HL-60/S4 treated with phorbol 12-myristate 13-acetate at 8.2 ng/mL for 4 days and 3 days (cell line): Measurements from ENCODE around the gene TKTL1.
"Not testable (repeated sequence)": the region's sequence is repeated elsewhere in the genome, so short reads cannot be mapped to it uniquely, and the experiment has no call there.

Experiments used
- in situ Hi-C: fragments of 300-500 bp; cut with MboI; formaldehyde crosslinking; loops from 2 replicates; pipeline ENCODE4 v1.15.0; 2022; ENCODE audit warnings: low sequenced_read_pairs

The TKTL1 gene

GRCh38 chrX:154341399-154342298 is 46.1 kb downstream of the TKTL1 start:
- in situ Hi-C loops = not testable (repeated sequence)

GRCh38 chrX:154343063-154343462 is 47.5 kb downstream of the TKTL1 start:
- in situ Hi-C loops = not testable (repeated sequence)

- in situ Hi-C loops = not testable (repeated sequence)
These were observed 48.0 kb downstream of the TKTL1 start for GRCh38 chrX:154343620-154344019.

DNA sequence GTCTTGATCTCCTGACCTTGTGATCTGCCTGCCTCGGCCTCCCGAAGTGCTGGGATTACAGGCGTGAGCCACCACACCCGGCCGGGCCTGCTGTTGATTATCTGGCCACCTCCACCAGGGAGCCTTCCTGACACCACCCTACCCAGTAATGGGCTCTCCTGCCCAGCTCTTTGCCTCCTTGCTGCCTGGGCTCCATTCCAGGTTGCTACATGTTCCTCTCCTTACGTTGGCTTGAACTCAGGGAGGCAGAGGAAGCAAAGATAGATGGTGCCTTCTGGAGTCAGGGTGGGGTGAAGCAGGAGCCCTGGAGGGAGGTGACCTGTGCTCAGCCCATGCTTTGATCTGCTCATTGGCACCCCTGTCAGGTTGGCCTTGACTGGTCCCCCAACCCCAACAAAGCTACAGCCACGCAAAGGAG is 52.5 kb downstream of the TKTL1 start:
- in situ Hi-C loops = no loop called here

DNA sequence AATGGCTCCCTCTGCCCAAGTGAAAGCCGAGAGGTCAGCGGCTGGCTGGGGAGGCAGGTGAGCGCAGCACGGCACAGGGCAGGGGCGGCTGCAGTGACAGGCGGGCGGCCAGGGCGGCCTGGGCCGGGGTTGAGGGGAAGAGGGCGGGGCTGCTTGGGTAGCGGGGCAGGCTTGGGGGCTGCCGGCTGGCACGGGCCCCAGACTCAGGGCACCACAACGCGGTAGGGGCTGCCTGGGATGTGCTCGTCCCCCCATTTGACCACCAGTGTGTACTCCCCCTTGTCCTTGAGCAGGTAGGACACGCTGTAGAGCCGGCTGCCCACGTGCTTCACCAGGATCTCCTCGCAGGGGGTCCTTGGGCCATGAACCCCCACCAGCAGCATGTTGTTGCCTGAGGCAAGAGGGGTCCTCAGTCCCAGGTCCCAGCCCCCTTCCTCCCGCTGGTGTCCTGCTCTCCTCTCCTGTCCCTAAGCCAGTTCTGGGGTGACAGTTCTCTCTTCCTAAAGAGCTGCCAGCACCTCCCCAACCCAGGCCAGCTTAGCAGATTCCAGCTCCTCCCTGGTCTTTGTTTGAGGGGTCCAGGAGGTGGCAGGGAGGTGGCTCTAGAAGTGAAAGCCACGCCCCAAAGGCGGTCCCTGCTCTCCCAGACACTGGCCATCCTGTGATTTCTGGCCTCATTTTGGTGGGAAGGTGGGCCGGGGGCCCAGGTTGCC is 53.2 kb downstream of the TKTL1 start:
- in situ Hi-C loops = no loop called here

- in situ Hi-C loops = no loop called here
These were observed 53.9 kb downstream of the TKTL1 start for GRCh38 chrX:154349359-154349935.

DNA sequence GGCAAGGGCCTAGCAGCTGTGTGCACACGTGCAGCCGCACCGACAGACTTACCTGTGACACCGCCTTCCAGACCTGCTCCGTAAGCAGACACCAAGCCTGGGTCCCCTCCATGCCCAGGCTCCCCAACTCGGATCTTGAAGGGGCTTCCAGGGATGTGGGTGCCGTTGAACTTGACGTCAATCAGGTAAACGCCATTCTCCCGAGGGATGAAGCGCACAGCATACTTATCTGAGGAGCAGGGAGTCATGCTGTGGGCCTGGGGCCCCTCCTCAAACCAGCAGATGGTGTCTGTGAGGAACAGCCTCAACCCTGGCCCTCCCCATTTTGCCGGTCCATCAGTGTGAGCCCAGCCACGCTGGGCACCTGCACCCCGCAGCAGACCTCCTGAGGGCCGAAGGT is 54.4 kb downstream of the TKTL1 start:
- in situ Hi-C loops = no loop called here

DNA sequence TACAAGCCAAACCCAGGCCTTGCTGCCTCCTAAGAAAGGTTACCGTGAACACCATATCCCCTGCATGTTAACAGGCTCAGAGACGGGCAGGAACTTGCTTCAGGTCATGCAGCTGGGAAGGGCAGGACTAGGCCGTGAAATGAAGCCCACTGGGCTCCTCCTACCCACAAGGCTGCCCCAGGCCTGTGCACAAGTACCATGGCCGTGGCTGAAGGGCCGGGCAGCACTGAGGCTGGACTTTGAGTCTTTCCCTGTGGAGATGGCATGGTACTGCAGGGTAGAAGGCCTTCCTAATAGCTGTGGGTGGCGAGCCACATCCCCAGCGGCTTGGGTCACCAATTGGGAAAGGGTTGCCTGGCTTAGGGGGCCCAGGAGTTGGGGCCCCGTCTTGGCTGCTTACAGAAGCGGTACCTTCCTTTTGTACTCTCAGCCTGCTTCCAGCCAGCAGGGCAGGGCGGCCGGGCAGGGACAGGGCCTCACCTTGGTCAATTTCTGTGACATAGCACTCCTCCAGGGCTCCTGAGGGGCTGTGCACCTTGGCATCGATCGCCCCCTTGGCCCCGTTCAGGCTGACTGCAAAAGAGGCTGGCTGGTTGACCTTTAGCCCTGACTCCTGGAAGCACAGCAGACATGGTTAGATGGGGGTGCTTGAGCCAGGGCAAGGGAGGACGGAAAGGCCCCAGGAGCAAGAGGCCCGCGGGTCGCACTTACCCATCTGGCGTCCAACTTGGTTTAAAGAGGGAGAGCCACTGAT is 55.0 kb downstream of the TKTL1 start:
- in situ Hi-C loops = no loop called here

DNA sequence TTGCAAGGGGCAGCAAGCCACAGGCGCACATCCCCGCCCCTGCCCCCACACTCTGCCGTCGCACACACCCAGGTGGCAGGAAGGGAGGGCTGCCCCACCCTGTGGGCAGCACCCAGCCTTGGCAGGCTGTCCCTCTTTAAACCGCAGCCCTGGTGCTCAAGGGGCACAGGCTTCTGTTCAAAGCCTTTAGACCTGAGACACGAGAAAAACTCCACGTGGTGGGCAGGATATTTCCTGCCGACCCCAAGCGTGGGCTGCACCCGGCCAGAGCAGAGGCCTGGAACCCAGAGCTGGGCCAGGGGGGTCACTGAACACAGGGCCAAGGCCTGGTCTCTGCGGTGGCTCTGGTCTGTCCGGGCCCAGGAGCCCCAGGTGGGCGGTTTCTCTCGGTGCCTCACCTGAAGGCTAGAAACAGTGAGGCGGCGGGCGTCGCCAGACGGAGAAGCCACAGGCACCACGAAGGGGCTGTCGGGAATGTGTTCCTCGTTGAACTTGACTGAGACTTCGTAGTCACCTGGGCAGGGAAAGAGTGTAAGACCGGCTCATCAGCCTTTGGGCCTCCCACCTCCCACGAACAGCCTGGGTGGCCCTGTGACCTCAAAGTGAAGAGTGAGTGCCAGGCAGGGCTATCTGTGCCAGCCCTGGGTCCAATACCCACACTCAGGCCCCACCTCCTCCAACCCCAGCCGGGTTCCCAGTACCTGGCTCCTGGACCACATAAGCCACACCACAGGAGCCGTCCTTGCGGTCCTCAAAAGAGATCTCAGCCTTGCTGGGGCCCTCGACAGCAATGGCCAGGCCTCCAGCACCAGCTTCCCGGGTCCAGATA is 55.8 kb downstream of the TKTL1 start:
- in situ Hi-C loops = no loop called here

- in situ Hi-C loops = no loop called here
These were observed 56.4 kb downstream of the TKTL1 start for GRCh38 chrX:154352012-154352401.

GRCh38 chrX:154352466-154352865 is 56.9 kb downstream of the TKTL1 start:
- in situ Hi-C loops = no loop called here

DNA sequence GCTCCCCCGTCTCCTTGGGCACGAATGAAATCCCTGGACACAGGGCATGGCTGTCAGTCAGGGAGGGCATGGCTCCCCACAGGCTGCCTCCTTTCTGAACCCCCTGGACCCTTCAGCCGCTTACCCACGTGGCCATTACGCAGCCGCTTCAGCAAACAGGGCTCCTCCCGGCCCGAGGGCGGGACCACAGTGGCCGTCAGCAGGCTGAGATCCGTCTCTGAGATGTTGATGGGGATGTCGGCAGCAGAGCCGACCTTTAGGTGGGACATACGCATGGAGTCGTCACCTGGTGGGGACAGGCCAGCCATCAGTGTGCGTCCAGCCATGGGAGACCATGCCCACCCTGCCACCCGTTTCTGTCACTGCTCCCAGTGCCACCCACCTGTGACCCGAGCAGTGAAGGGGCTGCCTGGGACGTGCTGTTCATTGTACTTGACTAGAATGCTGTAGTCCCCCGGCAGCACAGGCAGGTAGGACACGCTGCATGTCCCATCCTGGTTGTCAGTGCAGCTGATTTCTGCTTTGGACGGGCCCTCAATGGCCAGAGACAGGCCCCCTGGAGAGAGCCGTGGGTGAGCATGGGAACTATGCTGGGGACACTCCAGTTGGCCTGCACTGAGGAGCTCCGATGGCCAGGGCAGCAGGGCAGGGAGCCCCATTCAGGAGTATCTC is 57.7 kb downstream of the TKTL1 start:
- in situ Hi-C loops = no loop called here

GRCh38 chrX:154354013-154354412 is 58.4 kb downstream of the TKTL1 start:
- in situ Hi-C loops = no loop called here

GRCh38 chrX:154354516-154354915 is 58.9 kb downstream of the TKTL1 start:
- in situ Hi-C loops = no loop called here

DNA sequence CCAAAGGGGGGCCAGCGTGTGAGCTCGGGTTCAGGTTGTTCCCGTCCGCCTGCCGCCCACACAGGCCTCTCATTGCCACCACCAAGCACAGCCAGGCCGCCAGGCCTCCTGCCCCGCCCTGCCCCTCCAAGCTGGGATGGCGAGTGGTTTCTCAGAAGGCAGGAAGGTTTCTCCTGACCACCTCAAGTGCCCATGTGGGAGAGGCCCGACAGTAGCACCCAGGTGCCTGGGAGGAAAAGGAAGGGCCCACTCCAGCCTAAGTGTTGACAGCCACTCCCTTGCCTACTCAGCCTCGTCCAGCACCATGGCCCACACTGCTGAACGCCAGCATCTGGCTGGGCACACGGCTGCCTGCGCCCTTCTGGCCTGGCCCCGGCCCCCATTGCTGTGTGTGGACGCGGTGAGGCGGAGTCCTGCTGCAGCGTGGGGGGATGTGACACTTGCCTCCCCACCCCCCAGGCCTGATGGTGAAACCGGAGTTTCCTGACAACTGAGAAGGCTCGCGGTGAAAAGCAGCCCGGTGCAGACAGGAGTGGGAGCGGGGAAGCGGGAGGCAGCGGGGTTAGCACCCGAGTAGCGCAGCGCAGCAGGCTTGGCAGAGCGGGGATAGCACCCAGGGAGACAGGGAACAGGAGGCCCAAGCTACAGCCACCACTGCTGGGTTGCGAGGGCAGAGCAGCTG is 59.6 kb downstream of the TKTL1 start:
- in situ Hi-C loops = no loop called here

DNA sequence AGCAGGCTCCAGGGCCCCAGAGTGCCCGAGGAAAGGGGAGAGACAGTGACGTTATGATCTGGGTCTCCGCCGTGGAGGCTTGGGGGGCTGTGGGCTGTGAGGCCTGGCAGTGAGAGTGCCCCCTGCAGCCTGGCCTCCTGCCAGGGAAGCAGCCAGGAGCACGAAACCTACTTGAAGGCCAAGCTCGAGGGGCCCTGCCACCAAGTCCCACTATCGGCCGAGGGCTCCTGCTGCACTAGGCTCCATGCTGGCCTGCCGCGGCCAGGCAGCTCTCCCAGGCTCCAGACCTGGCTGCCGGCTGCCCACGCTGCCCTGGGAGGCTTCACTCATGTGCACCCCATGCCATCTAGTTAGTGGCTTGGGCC is 60.2 kb downstream of the TKTL1 start:
- in situ Hi-C loops = no loop called here

GRCh38 chrX:154356596-154356995 is 61.0 kb downstream of the TKTL1 start:
- in situ Hi-C loops = no loop called here

DNA sequence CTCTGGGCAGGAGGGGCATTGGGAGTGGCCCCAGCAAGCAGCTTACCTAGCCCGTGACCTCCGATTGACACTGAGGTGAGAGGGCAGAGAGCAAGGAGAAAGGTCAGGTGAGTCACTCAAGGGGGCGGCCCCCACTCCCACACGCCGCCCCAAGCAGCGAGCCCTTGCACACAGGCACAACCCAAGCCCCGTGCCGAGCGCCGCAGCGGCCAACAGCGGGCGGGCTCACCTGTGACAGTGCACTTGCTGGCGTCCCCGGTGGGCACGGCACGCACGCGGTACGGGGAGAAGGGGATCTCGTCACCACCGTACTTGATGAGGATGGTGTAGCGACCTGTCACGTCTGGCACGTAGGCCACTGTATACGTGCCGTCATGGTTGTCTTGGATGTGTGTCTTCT is 61.6 kb downstream of the TKTL1 start:
- in situ Hi-C loops = no loop called here

- in situ Hi-C loops = no loop called here
These were observed 62.4 kb downstream of the TKTL1 start for GRCh38 chrX:154358011-154358410.
